Body of pancreas (tissue), 4 donors: ENCODE data around the gene ALG6. TPM values are rescaled to one million over a fixed set of nuclear protein-coding genes. Genes with fewer than 3 reads are reported as not detected.
A peak's percentile ranks its signal among the peaks of the same experiment; 100 is the strongest.

Experiments
- ATAC-seq: fragments of 150-250 bp; one replicate; pipeline ENCODE4 v1.9.1; 2016
- DNase-seq, 4 donors: peaks; one replicate each; pipeline ENCODE4 v3.0.0-alpha.2; 2019
- H3K27ac ChIP-seq, 4 donors: fragments of 200-600 bp; sonication (generic); 1 replicate in 3 of 4; 2 replicates in 1 of 4; pipeline versions ENCODE4 v1.5.1 to v1.6.1; 2016 to 2019; ENCODE audit warnings: mild to moderate bottlenecking in 1 of 4, mixed read lengths in 1 of 4, moderate library complexity in 1 of 4
- H3K27me3 ChIP-seq, 2 donors: fragments of 200-600 bp; sonication (generic); one replicate each; pipeline ENCODE4 v1.6.0; 2016; ENCODE audit warnings: mild to moderate bottlenecking in 1 of 2
- H3K36me3 ChIP-seq, 2 donors: fragments of 200-600 bp; sonication (generic); replicated peaks in 1 of 2; 2 replicates each; pipeline ENCODE4 v1.5.1; 2016; ENCODE audit warnings: low read depth in 2 of 2; ENCODE audit not compliant: insufficient read depth in 1 of 2
- H3K4me1 ChIP-seq: fragments of 200-600 bp; sonication (generic); one replicate; pipeline ENCODE4 v1.6.0; 2016
- H3K4me3 ChIP-seq, 2 donors: fragments of 200-600 bp; sonication (generic); 1 replicate in 1 of 2; 2 replicates in 1 of 2; pipeline ENCODE4 v1.5.1; 2016 to 2019
- H3K9me3 ChIP-seq, 3 donors: fragments of 200-600 bp; sonication (generic); 1 replicate in 2 of 3; 2 replicates in 1 of 3; pipeline ENCODE4 v1.5.1; 2016
- POLR2A ChIP-seq, 3 donors: fragments of 450-650 bp; IDR thresholded peaks; one replicate each; pipeline ENCODE4 v1.6.1; 2016; ENCODE audit warnings: antibody characterized with exemption in 3 of 3, mild to moderate bottlenecking in 2 of 3
- WGBS, 2 donors: methylation state at CpG; one replicate each; pipeline ENCODE4 v1.1.5; 2017; 5-methylcytosine and 5-hydroxymethylcytosine counted together
- intact Hi-C: fragments of 100-400 bp; cut with DNase I; formaldehyde crosslinking; loops from one replicate; pipeline ENCODE4 v1.15.1; 2023
- total RNA-seq, 2 donors: library from RNA; depleted of rRNA; stranded (reverse); fragments of >200 nt; gene quantifications; one replicate each; pipeline ENCODE4 v1.1.0, GENCODE V29; 2016
- TF ChIP-seq, protein P1 (sequence below), 7 experiments: fragments of 450-650 bp in 4 of 7; fragments of 200-600 bp in 3 of 7; sonication (generic) in 3 of 7; IDR thresholded peaks; one replicate each; pipeline ENCODE4 v1.5.1; 2016 to 2019; ENCODE audit warnings: antibody characterized with exemption in 7 of 7

ALG6 gene
- total RNA-seq, 2 donors from 2014 or later, result 2.3 to 15.6 TPM

DNA sequence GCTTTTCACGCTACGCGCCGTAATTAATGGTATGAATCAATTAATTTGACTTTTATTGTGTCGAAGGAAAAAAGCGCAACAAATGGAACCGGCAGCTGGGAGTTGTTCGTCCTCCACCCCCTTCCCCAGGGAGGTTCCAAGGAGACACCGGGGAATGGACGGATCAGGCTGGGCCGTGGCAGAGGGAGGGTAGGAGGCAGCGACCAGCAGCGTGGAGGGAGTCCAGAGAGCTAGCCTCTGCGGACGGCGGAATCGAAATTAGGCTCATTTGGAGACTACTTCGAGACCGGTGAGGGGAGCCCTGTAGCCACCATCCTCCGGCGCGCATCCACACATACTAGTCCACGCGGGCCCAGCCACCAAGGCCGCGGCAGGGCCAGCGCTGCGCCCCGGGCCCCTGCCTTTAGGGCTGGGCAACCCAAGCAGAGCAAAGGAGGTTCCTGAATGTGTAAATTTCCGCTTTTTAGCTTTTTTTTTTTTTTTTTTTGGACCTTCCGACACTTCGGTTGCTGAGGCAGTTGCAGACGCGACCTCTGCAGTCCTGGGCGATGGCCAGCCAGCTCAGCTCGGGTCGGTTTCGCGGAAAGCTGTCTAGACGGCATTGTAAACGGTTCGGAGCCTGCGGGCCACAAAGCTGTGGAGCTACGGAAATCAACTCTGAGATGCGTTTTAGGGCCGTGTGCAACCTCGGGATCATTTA, 47.3 kb upstream of the ALG6 start:
- Histone ChIP-seq H3K36me3 (no peaks in the 10 kb centered on the region), H3K27me3 (peaks cover 16 to 86% of the 10 kb centered on the region in 2 donors), H3K4me1 (peaks cover 52% of the 10 kb centered on the region), H3K27ac (no peak overlapping the region), H3K4me3 (no peak overlapping the region), H3K9me3 (no peaks in the 10 kb centered on the region)
- TF ChIP-seq, protein P1, sequence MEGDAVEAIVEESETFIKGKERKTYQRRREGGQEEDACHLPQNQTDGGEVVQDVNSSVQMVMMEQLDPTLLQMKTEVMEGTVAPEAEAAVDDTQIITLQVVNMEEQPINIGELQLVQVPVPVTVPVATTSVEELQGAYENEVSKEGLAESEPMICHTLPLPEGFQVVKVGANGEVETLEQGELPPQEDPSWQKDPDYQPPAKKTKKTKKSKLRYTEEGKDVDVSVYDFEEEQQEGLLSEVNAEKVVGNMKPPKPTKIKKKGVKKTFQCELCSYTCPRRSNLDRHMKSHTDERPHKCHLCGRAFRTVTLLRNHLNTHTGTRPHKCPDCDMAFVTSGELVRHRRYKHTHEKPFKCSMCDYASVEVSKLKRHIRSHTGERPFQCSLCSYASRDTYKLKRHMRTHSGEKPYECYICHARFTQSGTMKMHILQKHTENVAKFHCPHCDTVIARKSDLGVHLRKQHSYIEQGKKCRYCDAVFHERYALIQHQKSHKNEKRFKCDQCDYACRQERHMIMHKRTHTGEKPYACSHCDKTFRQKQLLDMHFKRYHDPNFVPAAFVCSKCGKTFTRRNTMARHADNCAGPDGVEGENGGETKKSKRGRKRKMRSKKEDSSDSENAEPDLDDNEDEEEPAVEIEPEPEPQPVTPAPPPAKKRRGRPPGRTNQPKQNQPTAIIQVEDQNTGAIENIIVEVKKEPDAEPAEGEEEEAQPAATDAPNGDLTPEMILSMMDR (IDR thresholded peaks at IDR 0.05), result no peak
- TF ChIP-seq POLR2A (IDR thresholded peaks at IDR 0.05), result no peak
- no peak for DNase-seq
- intact Hi-C loops, result no loop called here
- ATAC-seq, result no peak
- 10 to 13% methylated on average over 37 to 47 of the region's 47 CpGs for WGBS, 2 donors

- DNase-seq, result no peak
- H3K36me3 ChIP-seq, result no peaks in the 10 kb centered on the region
- intact Hi-C loops, result no loop called here
- H3K27me3 ChIP-seq, result peaks cover 16 to 96% of the 10 kb centered on the region in 2 donors
- H3K4me1 ChIP-seq, result peaks cover 52% of the 10 kb centered on the region
- H3K27ac ChIP-seq, result no peak overlapping the region
- WGBS, 2 donors, result 13 to 21% methylated on average over 39 of the region's 39 CpGs
- no peak for TF ChIP-seq POLR2A (IDR thresholded peaks at IDR 0.05)
- TF ChIP-seq, protein P1 (IDR thresholded peaks at IDR 0.05), result no peak
- H3K9me3 ChIP-seq, result no peaks in the 10 kb centered on the region
- no peak for ATAC-seq
- no peak overlapping the region for H3K4me3 ChIP-seq
These were observed 46.2 kb upstream of the ALG6 start for GRCh38 chr1:63321066-63321784.

DNA sequence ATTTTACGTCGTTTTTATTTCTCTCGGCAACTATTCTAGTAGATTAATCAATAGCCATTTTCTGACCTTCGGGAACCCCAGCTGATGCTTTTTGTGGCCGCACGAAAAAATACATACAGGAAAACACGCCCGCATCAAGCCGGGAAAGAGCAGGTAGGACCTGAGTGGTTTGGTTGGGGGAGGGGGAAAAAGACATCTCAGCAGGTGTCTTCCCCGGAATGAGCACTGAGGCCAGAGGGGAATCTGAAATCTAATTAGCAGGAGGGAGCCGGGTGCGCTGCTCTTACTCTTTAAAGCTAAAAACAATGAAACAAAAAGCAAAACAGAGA, 45.7 kb upstream of the ALG6 start:
- DNase-seq, result no peak
- H3K9me3 ChIP-seq, result no peaks in the 10 kb centered on the region
- H3K27me3 ChIP-seq, result peaks cover 13 to 96% of the 10 kb centered on the region in 2 donors
- peaks cover 49% of the 10 kb centered on the region for H3K4me1 ChIP-seq
- TF ChIP-seq POLR2A (IDR thresholded peaks at IDR 0.05), result no peak
- TF ChIP-seq, protein P1 (IDR thresholded peaks at IDR 0.05), result no peak
- no peak for ATAC-seq
- WGBS, 2 donors, result 6 to 10% methylated on average over 12 of the region's 12 CpGs
- intact Hi-C loops, result no loop called here
- no peaks in the 10 kb centered on the region for H3K36me3 ChIP-seq
- no peak overlapping the region for H3K27ac ChIP-seq
- peak overlapping the region in 1 of 2 donors; percentile 25 for H3K4me3 ChIP-seq

- no peaks in the 10 kb centered on the region for H3K36me3 ChIP-seq
- ATAC-seq, result peak; percentile 66
- intact Hi-C loops, result no loop called here
- peaks cover 12 to 97% of the 10 kb centered on the region in 2 donors for H3K27me3 ChIP-seq
- H3K4me3 ChIP-seq, result peak within 1 kb of the TSS in 1 of 2 donors; percentile 25
- no peaks in the 10 kb centered on the region for H3K9me3 ChIP-seq
- DNase-seq, result peak; percentile 54 to 77 (median 64)
- TF ChIP-seq POLR2A (IDR thresholded peaks at IDR 0.05), result no peak
- TF ChIP-seq, protein P1 (IDR thresholded peaks at IDR 0.05), result no peak
- H3K4me1 ChIP-seq, result peaks cover 43% of the 10 kb centered on the region
- WGBS, 2 donors, result 1% methylated on average over 8 to 85 of the region's 85 CpGs
- no peak within 1 kb of the TSS for H3K27ac ChIP-seq
These were observed 45.1 kb upstream of the ALG6 start, which contains the start of gene FOXD3 for GRCh38 chr1:63322114-63322943. FOXD3 (plus strand) TSS chr1:63322567; CDS start chr1:63323059, 492 bp downstream.
